ENCODE results near the gene LGALS9C. TPM values are rescaled to one million over a fixed set of nuclear protein-coding genes. Genes with fewer than 3 reads are reported as not detected.
"Not testable (repeated sequence)": the region's sequence is repeated elsewhere in the genome, so short reads cannot be mapped to it uniquely, and the experiment has no call there.

Gene LGALS9C
- total RNA-seq, 1 experiment from 2014 or later, result not detected

DNA sequence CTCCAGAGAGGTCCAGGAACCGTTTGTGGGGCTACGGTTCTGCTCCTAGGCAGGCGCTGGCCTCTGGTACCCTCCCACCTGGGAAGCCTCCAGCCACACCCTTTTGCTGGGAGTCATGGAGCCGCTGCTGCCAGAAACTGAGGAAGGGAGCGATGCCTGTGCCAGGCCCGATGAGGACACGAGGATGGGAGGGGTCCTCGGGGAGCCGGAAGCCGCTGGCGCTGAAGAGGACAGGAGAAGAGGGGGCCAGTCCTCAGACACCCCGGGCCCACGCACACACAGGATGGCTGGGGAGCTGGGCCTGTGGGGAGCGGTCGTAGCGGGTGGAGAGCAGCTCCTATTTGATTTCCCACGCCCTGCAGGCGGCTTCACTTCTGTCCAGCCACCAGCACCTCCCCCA, 24.2 kb downstream of the LGALS9C start:
- not testable (repeated sequence) for H3K36me3 ChIP-seq, H3K4me3 ChIP-seq, H3K9me3 ChIP-seq, DNase-seq, H3K27me3 ChIP-seq

DNA sequence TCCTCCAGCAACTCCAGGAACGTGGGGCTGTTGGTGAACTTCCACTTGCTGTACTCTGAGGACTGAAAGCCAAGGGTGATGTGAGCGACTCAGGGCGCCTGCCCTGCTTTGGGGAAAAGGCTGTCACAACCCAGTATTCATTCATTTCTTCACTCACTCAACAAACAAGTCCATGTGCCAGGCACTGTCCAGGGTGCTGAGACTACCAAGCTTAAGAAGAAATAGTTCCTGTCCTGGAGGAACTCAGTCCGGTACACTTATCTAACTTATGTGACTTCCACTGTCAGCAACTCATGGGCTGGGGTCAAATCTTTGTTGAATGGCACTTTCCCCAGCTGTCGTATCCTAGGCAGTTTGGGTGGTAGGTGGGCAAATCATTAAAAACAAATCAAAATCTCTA, 26.6 kb downstream of the LGALS9C start:
- H3K4me3 ChIP-seq, DNase-seq, H3K27me3 ChIP-seq, H3K9me3 ChIP-seq, H3K36me3 ChIP-seq: not testable (repeated sequence)

GRCh38 chr17:18507729-18508128, 31.1 kb downstream of the LGALS9C start:
- not testable (repeated sequence) for H3K4me3 ChIP-seq, H3K9me3 ChIP-seq, H3K27me3 ChIP-seq, H3K36me3 ChIP-seq, DNase-seq

DNA sequence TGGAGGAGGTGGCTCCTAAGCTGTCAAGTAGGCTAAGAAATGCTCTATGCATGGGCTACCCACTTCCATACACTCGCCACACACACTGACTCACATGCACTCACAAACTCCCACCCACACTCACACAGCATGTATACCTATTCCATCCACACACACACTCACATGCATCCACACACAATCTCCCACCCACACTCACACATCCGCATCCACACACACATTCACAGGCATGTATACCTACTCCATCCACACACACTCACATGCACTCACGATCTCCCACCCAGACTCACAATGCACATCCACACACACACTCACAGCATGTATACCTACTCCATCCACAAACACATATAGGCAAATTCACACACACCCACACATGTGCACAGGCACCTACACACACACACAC, 32.1 kb downstream of the LGALS9C start:
- H3K4me3 ChIP-seq, H3K27me3 ChIP-seq, H3K36me3 ChIP-seq, H3K9me3 ChIP-seq, DNase-seq: not testable (repeated sequence)

DNA sequence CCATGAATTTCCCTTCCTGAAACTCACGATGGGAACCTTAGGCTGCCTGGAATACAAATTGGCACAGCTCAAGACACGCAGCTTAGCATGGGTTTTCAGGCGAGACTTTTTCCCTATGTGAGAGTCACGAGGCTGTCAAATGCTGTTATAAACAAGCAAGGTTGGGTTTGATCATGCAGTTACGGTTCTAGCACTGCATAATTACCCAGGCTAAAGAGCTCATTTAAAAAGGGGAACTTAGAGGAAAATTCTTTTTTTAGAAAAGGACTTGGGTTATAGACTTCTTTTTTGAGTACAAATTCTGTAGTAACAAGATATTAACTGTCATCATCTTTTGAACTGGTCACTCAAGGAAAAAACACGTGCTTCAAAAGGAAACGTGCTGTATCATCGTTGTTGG, 44.5 kb downstream of the LGALS9C start:
- DNase-seq, H3K27me3 ChIP-seq, H3K36me3 ChIP-seq, H3K4me3 ChIP-seq, H3K9me3 ChIP-seq: not testable (repeated sequence)

DNA sequence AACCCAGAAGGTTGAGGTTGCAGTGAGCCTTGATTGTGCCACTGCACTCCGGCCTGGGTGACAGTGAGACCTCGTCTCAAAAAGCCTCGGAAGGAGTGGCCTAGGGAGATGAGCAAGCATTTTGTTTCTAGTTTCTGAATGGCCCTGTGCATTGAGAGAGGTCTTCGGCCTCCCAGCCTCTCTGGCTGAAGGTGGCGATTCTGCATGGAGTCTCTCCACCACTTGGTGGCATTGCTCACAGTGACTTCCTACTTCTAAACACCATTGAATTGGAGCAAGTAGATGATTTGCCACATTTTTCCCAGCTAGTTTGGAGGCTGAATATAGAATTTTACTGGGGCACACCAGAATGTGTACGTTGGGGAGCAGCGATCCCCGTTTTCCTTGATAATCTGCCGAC, 48.4 kb downstream of the LGALS9C start:
- H3K36me3 ChIP-seq, H3K9me3 ChIP-seq, H3K4me3 ChIP-seq, H3K27me3 ChIP-seq, DNase-seq: not testable (repeated sequence)

GRCh38 chr17:18526168-18526800, 49.7 kb downstream of the LGALS9C start:
- H3K9me3 ChIP-seq, H3K27me3 ChIP-seq, DNase-seq, H3K36me3 ChIP-seq, H3K4me3 ChIP-seq: not testable (repeated sequence)

GRCh38 chr17:18527354-18527753, 50.8 kb downstream of the LGALS9C start:
- not testable (repeated sequence) for H3K36me3 ChIP-seq, H3K27me3 ChIP-seq, H3K4me3 ChIP-seq, DNase-seq, H3K9me3 ChIP-seq

- H3K9me3 ChIP-seq, H3K4me3 ChIP-seq, H3K36me3 ChIP-seq, DNase-seq, H3K27me3 ChIP-seq: not testable (repeated sequence)
Observed at GRCh38 chr17:18528435-18528834, 51.8 kb downstream of the LGALS9C start.

GRCh38 chr17:18528899-18529500, 52.4 kb downstream of the LGALS9C start:
- H3K36me3 ChIP-seq, H3K9me3 ChIP-seq, H3K27me3 ChIP-seq, H3K4me3 ChIP-seq, DNase-seq: not testable (repeated sequence)

DNA sequence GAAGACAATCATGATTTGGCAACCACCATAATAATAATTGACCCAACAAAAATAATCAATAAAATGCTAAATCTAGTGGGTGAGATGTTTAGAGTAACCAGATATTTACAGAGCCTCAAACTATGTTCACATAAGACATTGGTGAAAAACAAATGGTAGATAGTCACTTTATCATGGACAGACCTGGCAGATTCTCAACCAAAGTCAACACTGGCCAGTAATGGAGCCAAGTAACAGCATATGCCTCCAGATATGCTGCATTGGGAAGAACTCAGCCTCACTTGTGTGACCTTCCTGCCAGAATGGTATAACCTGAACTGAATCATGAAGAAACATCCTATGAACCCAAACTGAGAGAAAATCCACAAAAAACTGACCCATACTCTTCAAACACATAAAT, 53.8 kb downstream of the LGALS9C start:
- H3K27me3 ChIP-seq, H3K4me3 ChIP-seq, H3K9me3 ChIP-seq, H3K36me3 ChIP-seq, DNase-seq: not testable (repeated sequence)

DNA sequence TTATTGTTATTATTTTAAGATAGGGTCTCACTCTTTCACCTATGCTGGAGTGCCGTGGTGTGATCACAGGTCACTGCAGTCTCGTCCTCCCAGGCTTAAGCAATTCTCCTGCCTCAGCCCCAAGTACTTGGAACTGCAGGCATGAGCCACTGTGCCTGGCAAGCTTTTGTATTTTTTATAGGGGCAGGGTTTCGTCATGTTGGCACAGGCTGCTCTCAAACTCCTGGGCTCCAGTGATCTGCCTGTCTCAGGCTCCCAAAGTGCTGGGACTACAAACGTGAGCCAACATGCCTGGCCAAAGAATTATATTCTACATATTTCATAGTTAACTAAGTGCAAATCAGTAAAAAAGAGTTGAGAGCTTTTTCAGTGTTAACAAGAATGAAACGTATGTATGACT, 65.6 kb downstream of the LGALS9C start:
- not testable (repeated sequence) for H3K9me3 ChIP-seq, H3K36me3 ChIP-seq, H3K27me3 ChIP-seq, H3K4me3 ChIP-seq
- peak; percentile 42 for DNase-seq

DNA sequence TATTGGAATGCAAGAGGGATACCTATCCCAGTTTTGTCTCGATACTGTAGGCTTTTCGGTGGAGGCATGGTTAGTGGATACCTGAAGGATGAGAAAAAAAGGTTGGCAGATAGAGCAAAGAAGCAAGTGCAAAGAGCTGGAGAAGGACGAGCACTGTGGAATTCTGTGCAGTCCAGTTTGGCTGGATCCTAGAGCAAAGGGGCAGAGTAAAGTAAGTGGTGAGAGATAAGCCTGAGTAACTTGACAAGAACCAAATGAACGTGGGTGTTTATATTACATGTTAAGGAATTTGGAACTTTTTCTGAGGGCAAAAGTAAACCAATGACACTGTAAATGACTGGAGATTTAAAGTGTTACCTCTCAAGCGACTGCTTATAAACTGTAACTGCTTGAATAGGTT, 66.3 kb downstream of the LGALS9C start:
- H3K4me3 ChIP-seq, DNase-seq, H3K27me3 ChIP-seq, H3K9me3 ChIP-seq, H3K36me3 ChIP-seq: not testable (repeated sequence)

Other genes starting within 250 kb of the LGALS9C start
- 192 and 203 TPM in 2 replicates for gene FLII, start 218.1 kb upstream of the LGALS9C start, total RNA-seq (2014; rRNA removed; shearing (Covaris generic); ENCODE audit: low replicate concordance)
- gene MIEF2, start 216.1 kb upstream of the LGALS9C start, total RNA-seq (2014; rRNA removed; shearing (Covaris generic); ENCODE audit: low replicate concordance), result 3.2 and 19.9 TPM in 2 replicates
- gene TOP3A, start 161.8 kb upstream of the LGALS9C start, total RNA-seq (2014; rRNA removed; shearing (Covaris generic); ENCODE audit: low replicate concordance), result 16.3 and 21.2 TPM in 2 replicates
- 2.6 and 5.2 TPM in 2 replicates for gene SMCR8, start 161.5 kb upstream of the LGALS9C start, total RNA-seq (2014; rRNA removed; shearing (Covaris generic); ENCODE audit: low replicate concordance)
- gene SHMT1, start 113.2 kb upstream of the LGALS9C start, total RNA-seq (2014; rRNA removed; shearing (Covaris generic); ENCODE audit: low replicate concordance), result 7.1 and 17.7 TPM in 2 replicates
- not detected in 2 replicates for gene EVPLL, start 99.0 kb upstream of the LGALS9C start, total RNA-seq (2014; rRNA removed; shearing (Covaris generic); ENCODE audit: low replicate concordance)
- not detected in 2 replicates for gene TBC1D28, start 167.6 kb downstream of the LGALS9C start, total RNA-seq (2014; rRNA removed; shearing (Covaris generic); ENCODE audit: low replicate concordance)
- 4.5 TPM in 1 of 2 replicates, not detected in the other for gene FOXO3B, start 205.5 kb downstream of the LGALS9C start, total RNA-seq (2014; rRNA removed; shearing (Covaris generic); ENCODE audit: low replicate concordance)

Data from MG63 (cell line).